ENCODE results near the gene GRIN3A. TPM values are rescaled to one million over a fixed set of nuclear protein-coding genes. Genes with fewer than 3 reads are reported as not detected.

GRIN3A gene
- total RNA-seq, 2 donors from 2014 or later = not detected

DNA sequence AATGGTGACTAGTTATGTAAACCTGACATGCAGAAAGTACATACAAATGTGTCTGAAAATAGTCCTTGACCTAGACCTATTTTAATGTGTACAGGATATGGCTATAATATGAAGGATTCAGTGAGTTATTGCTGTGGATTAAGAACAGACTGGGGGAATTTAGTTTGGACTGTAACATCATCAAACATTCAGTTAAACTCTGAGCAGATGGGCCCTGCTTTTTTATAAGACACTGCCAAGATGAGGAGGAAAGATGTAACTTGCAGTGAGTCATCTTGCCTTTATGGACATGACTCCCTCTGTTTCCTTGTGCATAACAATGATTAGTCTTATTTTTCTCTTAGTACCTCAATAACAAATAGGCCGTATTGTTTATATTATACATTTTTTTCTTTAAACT is 155.9 kb downstream of the GRIN3A start:
- 89% methylated on average over 1 of the region's 1 CpG; no CpG with 5 or more reads in 1 of the 2 experiments for WGBS, 2 experiments (ENCODE audit: insufficient coverage in 1 of 2, insufficient read length in 1 of 2)
- Mint-ChIP-seq H3K36me3 (ENCODE audit: low read depth) (no peaks in the 10 kb centered on the region), H3K4me3 (no peak overlapping the region), H3K27me3 (ENCODE audit: insufficient read depth) (no peaks in the 10 kb centered on the region), H3K27ac (no peak overlapping the region), H3K4me1 (peaks cover 5% of the 10 kb centered on the region), H3K9me3 (no peaks in the 10 kb centered on the region)
- TF ChIP-seq, protein P1, sequence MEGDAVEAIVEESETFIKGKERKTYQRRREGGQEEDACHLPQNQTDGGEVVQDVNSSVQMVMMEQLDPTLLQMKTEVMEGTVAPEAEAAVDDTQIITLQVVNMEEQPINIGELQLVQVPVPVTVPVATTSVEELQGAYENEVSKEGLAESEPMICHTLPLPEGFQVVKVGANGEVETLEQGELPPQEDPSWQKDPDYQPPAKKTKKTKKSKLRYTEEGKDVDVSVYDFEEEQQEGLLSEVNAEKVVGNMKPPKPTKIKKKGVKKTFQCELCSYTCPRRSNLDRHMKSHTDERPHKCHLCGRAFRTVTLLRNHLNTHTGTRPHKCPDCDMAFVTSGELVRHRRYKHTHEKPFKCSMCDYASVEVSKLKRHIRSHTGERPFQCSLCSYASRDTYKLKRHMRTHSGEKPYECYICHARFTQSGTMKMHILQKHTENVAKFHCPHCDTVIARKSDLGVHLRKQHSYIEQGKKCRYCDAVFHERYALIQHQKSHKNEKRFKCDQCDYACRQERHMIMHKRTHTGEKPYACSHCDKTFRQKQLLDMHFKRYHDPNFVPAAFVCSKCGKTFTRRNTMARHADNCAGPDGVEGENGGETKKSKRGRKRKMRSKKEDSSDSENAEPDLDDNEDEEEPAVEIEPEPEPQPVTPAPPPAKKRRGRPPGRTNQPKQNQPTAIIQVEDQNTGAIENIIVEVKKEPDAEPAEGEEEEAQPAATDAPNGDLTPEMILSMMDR (conservative IDR thresholded peaks at IDR 0.05) = no peak
- Histone ChIP-seq H3K36me3 (ENCODE audit: control insufficient read depth, insufficient read depth, low read length) (no peaks in the 10 kb centered on the region), H3K27me3 (ENCODE audit: control insufficient read depth, insufficient read depth, low read length, poor library complexity, severe bottlenecking) (no peaks in the 10 kb centered on the region), H3K4me1 (ENCODE audit: control insufficient read depth, insufficient read depth, low read length) (no peaks in the 10 kb centered on the region), H3K9me3 (ENCODE audit: control insufficient read depth, low read length) (no peaks in the 10 kb centered on the region), H3K9ac (ENCODE audit: extremely low read depth, low read length, poor library complexity, severe bottlenecking) (no peak overlapping the region), H3K27ac (ENCODE audit: low read depth, low read length) (no peak overlapping the region), H3K4me3 (ENCODE audit: low read length) (no peak overlapping the region)
- no peak for DNase-seq

DNA sequence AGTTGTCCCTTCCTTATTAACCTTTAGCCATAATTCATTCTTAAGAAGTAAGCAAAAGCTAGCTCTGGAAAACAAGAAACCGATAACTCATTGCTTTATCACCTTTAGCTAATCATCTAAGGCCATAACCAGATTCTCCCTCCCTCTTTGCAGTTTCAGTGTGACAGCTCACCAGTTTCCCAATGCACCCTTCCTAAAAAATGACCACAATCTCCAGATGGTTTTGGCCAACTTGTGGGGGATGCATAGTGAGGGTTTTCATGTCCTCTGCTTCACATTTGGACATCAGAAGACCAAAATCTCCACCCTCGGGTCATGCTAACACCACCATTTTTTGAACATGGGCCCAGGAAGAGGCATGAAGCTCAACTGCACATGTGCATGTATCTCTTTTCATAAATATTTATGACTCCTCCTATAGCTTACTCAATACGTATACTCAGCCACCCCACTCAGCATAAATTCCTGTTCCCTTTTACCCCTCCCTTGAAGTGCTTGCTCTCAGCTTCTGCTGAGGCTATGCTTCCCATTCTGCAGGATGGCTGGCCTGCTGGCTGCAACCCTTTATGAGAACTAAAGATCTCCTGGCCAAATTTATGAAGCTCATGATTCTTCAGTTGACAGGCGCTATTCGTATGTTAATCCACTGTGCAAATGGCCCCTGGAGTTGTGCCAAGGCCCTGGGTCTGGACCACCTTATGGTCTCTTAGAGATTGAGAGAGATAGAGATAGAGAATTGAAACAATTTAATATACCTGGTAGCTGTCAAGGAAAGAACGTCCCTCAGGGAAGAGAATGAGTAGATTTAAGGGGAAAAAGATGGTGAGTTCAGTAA is 158.5 kb downstream of the GRIN3A start:
- H3K27me3 Mint-ChIP-seq (ENCODE audit: insufficient read depth) = no peaks in the 10 kb centered on the region
- 89 to 97% methylated on average over 6 of the region's 6 CpGs for whole genome bisulfite sequencing, 2 experiments (ENCODE audit: insufficient coverage in 1 of 2, insufficient read length in 1 of 2)
- H3K27ac Mint-ChIP-seq = no peak overlapping the region
- H3K4me1 Mint-ChIP-seq = peaks cover 5% of the 10 kb centered on the region
- H3K27me3 ChIP-seq (ENCODE audit: control insufficient read depth, insufficient read depth, low read length, poor library complexity, severe bottlenecking) = no peaks in the 10 kb centered on the region
- no peaks in the 10 kb centered on the region for H3K36me3 ChIP-seq (ENCODE audit: control insufficient read depth, insufficient read depth, low read length)
- H3K27ac ChIP-seq (ENCODE audit: low read depth, low read length) = no peak overlapping the region
- H3K4me1 ChIP-seq (ENCODE audit: control insufficient read depth, insufficient read depth, low read length) = no peaks in the 10 kb centered on the region
- no peak overlapping the region for H3K9ac ChIP-seq (ENCODE audit: extremely low read depth, low read length, poor library complexity, severe bottlenecking)
- H3K36me3 Mint-ChIP-seq (ENCODE audit: low read depth) = no peaks in the 10 kb centered on the region
- TF ChIP-seq, protein P1 (conservative IDR thresholded peaks at IDR 0.05) = no peak
- no peaks in the 10 kb centered on the region for H3K9me3 ChIP-seq (ENCODE audit: control insufficient read depth, low read length)
- no peak for DNase-seq
- H3K4me3 Mint-ChIP-seq = no peak overlapping the region
- H3K9me3 Mint-ChIP-seq = no peaks in the 10 kb centered on the region
- H3K4me3 ChIP-seq (ENCODE audit: low read length) = no peak overlapping the region

DNA sequence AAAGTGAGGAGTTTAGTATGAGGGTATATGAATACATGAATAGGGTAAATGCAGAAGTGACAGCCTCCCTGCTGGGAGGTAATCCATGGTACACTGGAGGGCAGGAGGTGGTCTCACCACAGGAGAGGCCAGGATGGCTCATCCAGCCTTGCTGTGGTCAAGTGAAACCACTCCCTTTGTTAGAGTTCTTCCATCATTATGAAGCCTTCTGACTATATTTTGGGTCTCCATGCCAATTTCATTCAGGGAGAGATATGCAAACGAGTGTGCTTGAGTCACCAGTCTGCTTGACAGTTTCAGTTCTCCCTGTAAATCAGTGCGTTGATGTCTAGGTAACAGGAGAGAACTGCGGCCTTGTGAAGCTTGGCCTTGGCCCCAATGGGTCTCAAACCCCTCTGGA is 160.1 kb downstream of the GRIN3A start:
- Histone ChIP-seq H3K4me1 (ENCODE audit: control insufficient read depth, insufficient read depth, low read length) (no peaks in the 10 kb centered on the region), H3K36me3 (ENCODE audit: control insufficient read depth, insufficient read depth, low read length) (no peaks in the 10 kb centered on the region), H3K27ac (ENCODE audit: low read depth, low read length) (no peak overlapping the region), H3K4me3 (ENCODE audit: low read length) (no peak overlapping the region), H3K9ac (ENCODE audit: extremely low read depth, low read length, poor library complexity, severe bottlenecking) (no peak overlapping the region), H3K27me3 (ENCODE audit: control insufficient read depth, insufficient read depth, low read length, poor library complexity, severe bottlenecking) (no peaks in the 10 kb centered on the region), H3K9me3 (ENCODE audit: control insufficient read depth, low read length) (no peaks in the 10 kb centered on the region)
- TF ChIP-seq, protein P1 (conservative IDR thresholded peaks at IDR 0.05) = no peak
- no peak for DNase-seq
- Mint-ChIP-seq H3K36me3 (ENCODE audit: low read depth) (peaks cover 1% of the 10 kb centered on the region), H3K4me1 (peaks cover 5% of the 10 kb centered on the region), H3K4me3 (no peak overlapping the region), H3K27ac (no peak overlapping the region), H3K9me3 (no peaks in the 10 kb centered on the region), H3K27me3 (ENCODE audit: insufficient read depth) (peaks cover 3% of the 10 kb centered on the region)
- 79 to 87% methylated on average over 3 of the region's 3 CpGs for WGBS, 2 experiments (ENCODE audit: insufficient coverage in 1 of 2, insufficient read length in 1 of 2)
